Hepatocyte (in vitro differentiated cells): ENCODE results near the gene ORM1.

Experiments
- EZH2 ChIP-seq: fragments of 200-600 bp; sonication (generic); IDR thresholded peaks from 2 replicates; pipeline ENCODE4 v1.6.1; 2016; ENCODE audit warnings: antibody characterized with exemption, mild to moderate bottlenecking, borderline replicate concordance
- EZH2phosphoT487 ChIP-seq: fragments of 200-600 bp; sonication (generic); IDR thresholded peaks from one replicate; pipeline ENCODE4 v1.6.1; 2018; ENCODE audit warnings: antibody characterized with exemption, mild to moderate bottlenecking, low read depth, moderate library complexity; ENCODE audit not compliant: unreplicated experiment, severe bottlenecking
- TF ChIP-seq, protein P1 (sequence below): fragments of 200-600 bp; sonication (generic); IDR thresholded peaks from 2 replicates; pipeline ENCODE4 v1.5.1; 2016; ENCODE audit warnings: antibody characterized with exemption, mild to moderate bottlenecking; ENCODE audit not compliant: poor library complexity

DNA sequence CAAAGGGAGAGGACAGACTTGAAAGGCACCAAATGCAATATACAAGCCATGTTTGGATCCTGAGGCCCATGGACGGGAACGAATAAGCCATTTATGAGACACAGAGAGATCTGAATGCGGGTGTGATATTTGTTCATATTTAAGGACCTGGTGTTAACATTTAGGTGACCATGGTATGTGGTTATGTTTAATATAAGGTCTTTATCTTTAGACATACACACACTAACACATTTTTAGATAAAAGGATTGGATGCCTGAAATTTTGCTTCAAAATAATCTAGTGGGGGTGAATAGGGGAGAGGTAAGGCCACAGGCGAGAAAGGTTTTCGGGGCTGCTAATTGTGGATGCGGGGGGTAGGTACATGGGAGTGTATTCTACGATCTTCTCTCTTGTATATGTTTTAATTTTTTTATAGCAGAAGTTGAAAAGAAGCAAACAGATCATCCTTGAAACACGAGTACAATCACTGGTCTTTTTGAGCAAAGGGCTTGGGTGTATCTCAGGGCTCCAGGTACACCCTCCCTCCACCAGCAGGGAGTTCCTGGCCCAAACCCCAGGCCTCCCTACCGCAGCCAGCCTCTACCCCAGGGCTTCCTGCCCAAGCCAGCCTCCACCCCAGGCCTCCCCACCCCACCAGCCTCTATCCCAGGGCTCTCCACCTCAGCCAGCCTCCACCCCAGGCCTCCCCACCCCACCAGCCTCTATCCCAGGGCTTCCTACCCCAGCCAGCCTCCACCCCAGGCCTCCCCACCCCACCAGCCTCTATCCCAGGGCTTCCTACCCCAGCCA is 52.7 kb downstream of the ORM1 start:
- TF ChIP-seq, protein P1, sequence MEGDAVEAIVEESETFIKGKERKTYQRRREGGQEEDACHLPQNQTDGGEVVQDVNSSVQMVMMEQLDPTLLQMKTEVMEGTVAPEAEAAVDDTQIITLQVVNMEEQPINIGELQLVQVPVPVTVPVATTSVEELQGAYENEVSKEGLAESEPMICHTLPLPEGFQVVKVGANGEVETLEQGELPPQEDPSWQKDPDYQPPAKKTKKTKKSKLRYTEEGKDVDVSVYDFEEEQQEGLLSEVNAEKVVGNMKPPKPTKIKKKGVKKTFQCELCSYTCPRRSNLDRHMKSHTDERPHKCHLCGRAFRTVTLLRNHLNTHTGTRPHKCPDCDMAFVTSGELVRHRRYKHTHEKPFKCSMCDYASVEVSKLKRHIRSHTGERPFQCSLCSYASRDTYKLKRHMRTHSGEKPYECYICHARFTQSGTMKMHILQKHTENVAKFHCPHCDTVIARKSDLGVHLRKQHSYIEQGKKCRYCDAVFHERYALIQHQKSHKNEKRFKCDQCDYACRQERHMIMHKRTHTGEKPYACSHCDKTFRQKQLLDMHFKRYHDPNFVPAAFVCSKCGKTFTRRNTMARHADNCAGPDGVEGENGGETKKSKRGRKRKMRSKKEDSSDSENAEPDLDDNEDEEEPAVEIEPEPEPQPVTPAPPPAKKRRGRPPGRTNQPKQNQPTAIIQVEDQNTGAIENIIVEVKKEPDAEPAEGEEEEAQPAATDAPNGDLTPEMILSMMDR: no peak
- TF ChIP-seq EZH2 (no peak), EZH2phosphoT487 (no peak)
